H9 (cell line): ENCODE data around the gene ENPP1. TPM values are rescaled to one million over a fixed set of nuclear protein-coding genes. Genes with fewer than 3 reads are reported as not detected.
"Not testable (repeated sequence)": the region's sequence is repeated elsewhere in the genome, so short reads cannot be mapped to it uniquely, and the experiment has no call there.

Experiments used
- DNase-seq: peaks from one replicate; pipeline ENCODE4 v3.0.0-alpha.2; 2017
- H2AFZ ChIP-seq: one replicate; pipeline ENCODE4 v1.6.1; 2013; ENCODE audit warnings: mild to moderate bottlenecking, low read length, control low read depth, moderate library complexity
- H2AK5ac ChIP-seq: 2 replicates; pipeline ENCODE4 v1.6.1; 2013; ENCODE audit warnings: low read length, control low read depth, mixed read lengths; ENCODE audit not compliant: insufficient read length
- H2BK120ac ChIP-seq: one replicate; pipeline ENCODE4 v1.6.1; 2013; ENCODE audit warnings: low read depth, mild to moderate bottlenecking, low read length, control low read depth, inconsistent platforms; ENCODE audit not compliant: poor library complexity, severe bottlenecking
- H2BK12ac ChIP-seq: 2 replicates; pipeline ENCODE4 v1.6.1; 2013; ENCODE audit warnings: low read length, control low read depth, mixed read lengths, low read depth; ENCODE audit not compliant: insufficient read length
- H2BK15ac ChIP-seq: 2 replicates; pipeline ENCODE4 v1.6.1; 2013; ENCODE audit warnings: low read depth, low read length, control low read depth
- H2BK20ac ChIP-seq: one replicate; pipeline ENCODE4 v1.6.1; 2013; ENCODE audit warnings: low read depth, mild to moderate bottlenecking, low read length, control low read depth, inconsistent platforms; ENCODE audit not compliant: poor library complexity, severe bottlenecking
- H2BK5ac ChIP-seq: 2 replicates; pipeline ENCODE4 v1.6.1; 2013; ENCODE audit warnings: low read length, control low read depth, mixed read lengths; ENCODE audit not compliant: insufficient read length
- H3K14ac ChIP-seq: 2 replicates; pipeline ENCODE4 v1.6.1; 2013; ENCODE audit warnings: low read length, control low read depth; ENCODE audit not compliant: insufficient read depth
- H3K18ac ChIP-seq: 2 replicates; pipeline ENCODE4 v1.6.1; 2013; ENCODE audit warnings: low read depth, mild to moderate bottlenecking, mixed read lengths, low read length, control low read depth; ENCODE audit not compliant: insufficient read length
- H3K23ac ChIP-seq: 2 replicates; pipeline ENCODE4 v1.6.1; 2013; ENCODE audit warnings: low read length, control low read depth, mixed read lengths, low read depth; ENCODE audit not compliant: insufficient read length
- H3K23me2 ChIP-seq: 2 replicates; pipeline ENCODE4 v1.6.1; 2013; ENCODE audit warnings: low read depth, mild to moderate bottlenecking, mixed read lengths, low read length, control low read depth; ENCODE audit not compliant: insufficient read length, poor library complexity, severe bottlenecking
- H3K27ac ChIP-seq: 2 replicates; pipeline ENCODE4 v1.5.1; 2013; ENCODE audit warnings: low read length, control low read depth, mixed read lengths, low read depth; ENCODE audit not compliant: insufficient read length
- H3K27me3 ChIP-seq: 2 replicates; pipeline ENCODE4 v1.6.1; 2013; ENCODE audit warnings: low read length, control low read depth, inconsistent platforms; ENCODE audit not compliant: insufficient read depth
- H3K4ac ChIP-seq: 2 replicates; pipeline ENCODE4 v1.6.1; 2013; ENCODE audit warnings: low read depth, mild to moderate bottlenecking, control low read depth, inconsistent platforms, low read length, moderate library complexity
- H3K4me1 ChIP-seq: 2 replicates; pipeline ENCODE4 v1.6.1; 2013; ENCODE audit warnings: low read length, control low read depth, inconsistent platforms; ENCODE audit not compliant: insufficient read depth
- H3K4me2 ChIP-seq: 2 replicates; pipeline ENCODE4 v1.6.1; 2013; ENCODE audit warnings: low read length, control low read depth, mixed read lengths; ENCODE audit not compliant: insufficient read length, insufficient read depth
- H3K56ac ChIP-seq: 2 replicates; pipeline ENCODE4 v1.6.1; 2013; ENCODE audit warnings: low read depth, mild to moderate bottlenecking, mixed read lengths, low read length, control low read depth; ENCODE audit not compliant: insufficient read length
- H3K79me1 ChIP-seq: 2 replicates; pipeline ENCODE4 v1.6.1; 2013; ENCODE audit warnings: low read depth, mild to moderate bottlenecking, moderate library complexity, low read length, control low read depth, inconsistent platforms; ENCODE audit not compliant: insufficient read depth, poor library complexity, severe bottlenecking
- H3K79me2 ChIP-seq: 2 replicates; pipeline ENCODE4 v1.6.1; 2013; ENCODE audit warnings: low read length, control low read depth, inconsistent platforms; ENCODE audit not compliant: insufficient read depth
- H3K9ac ChIP-seq: 2 replicates; pipeline ENCODE4 v1.6.1; 2013; ENCODE audit warnings: low read length, control low read depth, mixed read lengths; ENCODE audit not compliant: insufficient read length; ENCODE audit errors: extremely low read depth
- H3K9me3 ChIP-seq: one replicate; pipeline ENCODE4 v1.6.1; 2013; ENCODE audit warnings: low read depth, low read length, inconsistent platforms; ENCODE audit not compliant: control insufficient read depth
- H3T11ph ChIP-seq: one replicate; pipeline ENCODE4 v1.6.1; 2013; ENCODE audit warnings: mild to moderate bottlenecking, low read length, control low read depth, inconsistent platforms
- H4K20me1 ChIP-seq: one replicate; pipeline ENCODE4 v1.6.1; 2013; ENCODE audit not compliant: control insufficient read depth, insufficient read length, insufficient read depth
- H4K5ac ChIP-seq: 2 replicates; pipeline ENCODE4 v1.6.1; 2013; ENCODE audit warnings: low read depth, mild to moderate bottlenecking, mixed read lengths, low read length, control low read depth; ENCODE audit not compliant: insufficient read length
- H4K8ac ChIP-seq: replicated peaks from 2 replicates; pipeline ENCODE4 v1.6.1; 2013; ENCODE audit warnings: low read length, control low read depth, mixed read lengths, low read depth; ENCODE audit not compliant: insufficient read length
- H4K91ac ChIP-seq: 2 replicates; pipeline ENCODE4 v1.6.1; 2013; ENCODE audit warnings: low read depth, mild to moderate bottlenecking, moderate library complexity, mixed read lengths, low read length, control low read depth; ENCODE audit not compliant: insufficient read length
- H3K27ac Mint-ChIP-seq, 3 experiments: 2 replicates in 2 of 3; 3 replicates in 1 of 3; pipeline ENCODE4 v1.8.0; 2020 to 2021; ENCODE audit warnings: mixed read lengths in 3 of 3, mild to moderate bottlenecking in 1 of 3, moderate library complexity in 1 of 3
- H3K27me3 Mint-ChIP-seq: 2 replicates; pipeline ENCODE4 v1.8.0; 2021; ENCODE audit warnings: low read depth, mild to moderate bottlenecking, moderate library complexity, mixed read lengths
- H3K36me3 Mint-ChIP-seq, 3 experiments: 2 replicates in 2 of 3; 3 replicates in 1 of 3; pipeline ENCODE4 v1.8.0; 2020 to 2021; ENCODE audit warnings: low read depth in 3 of 3, mixed read lengths in 3 of 3; ENCODE audit not compliant: insufficient read depth in 1 of 3
- H3K4me1 Mint-ChIP-seq, 2 experiments: 2 replicates each; pipeline ENCODE4 v1.8.0; 2020; ENCODE audit warnings: mixed read lengths in 2 of 2
- H3K4me3 Mint-ChIP-seq, 2 experiments: 2 replicates in 1 of 2; 3 replicates in 1 of 2; pipeline ENCODE4 v1.8.0; 2020 to 2021; ENCODE audit warnings: mild to moderate bottlenecking in 2 of 2, mixed read lengths in 2 of 2, moderate library complexity in 1 of 2
- H3K9me3 Mint-ChIP-seq, 2 experiments: 2 replicates in 1 of 2; 3 replicates in 1 of 2; pipeline ENCODE4 v1.8.0; 2020; ENCODE audit warnings: mild to moderate bottlenecking in 2 of 2, mixed read lengths in 2 of 2, moderate library complexity in 1 of 2
- WGBS: extraction: QIAGEN DNeasy Blood & Tissue Kit; methylation state at CpG from one replicate; pipeline ENCODE4 v1.1.7; 2013; ENCODE audit warnings: missing lambda C conversion rate, low lambda C conversion rate, mixed read lengths; ENCODE audit not compliant: insufficient read length; ENCODE audit errors: extremely low coverage; 5-methylcytosine and 5-hydroxymethylcytosine counted together
- total RNA-seq: library from RNA; stranded (reverse); gene quantifications from 2 replicates; pipeline ENCODE4 v1.2.1, GENCODE V29; 2021

Gene ENPP1
- total RNA-seq, 1 experiment from 2014 or later = 22.5 TPM

DNA sequence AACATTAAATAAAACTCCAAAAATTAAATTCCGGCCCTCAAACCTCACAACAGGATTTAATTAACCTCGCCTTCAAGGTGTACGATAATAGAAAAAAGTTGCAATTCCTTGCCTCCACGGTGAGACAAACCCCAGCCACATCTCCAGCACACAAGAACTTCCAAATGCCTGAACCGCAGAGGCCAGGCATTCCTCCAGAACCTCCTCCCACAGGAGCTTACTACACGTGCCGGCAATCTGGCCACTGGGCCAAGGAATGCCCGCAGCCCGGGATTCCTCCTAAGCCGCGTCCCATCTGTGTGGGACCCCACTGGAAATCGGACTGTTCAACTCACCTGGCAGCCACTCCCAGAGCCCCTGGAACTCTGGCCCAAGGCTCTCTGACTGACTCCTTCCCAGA, 95.9 kb downstream of the ENPP1 start:
- peaks cover 14 to 64% (median 57%) of the 10 kb centered on the region in 3 experiments for H3K36me3 Mint-ChIP-seq
- H4K20me1 ChIP-seq, H3K18ac ChIP-seq, H4K5ac ChIP-seq, H3K4ac ChIP-seq, H3K23ac ChIP-seq, H2AFZ ChIP-seq, H3K27ac ChIP-seq, H3K56ac ChIP-seq, H2BK15ac ChIP-seq, H3K4me2 ChIP-seq, H2AK5ac ChIP-seq, H4K91ac ChIP-seq, H3K79me2 ChIP-seq, H3K23me2 ChIP-seq, H3K27me3 ChIP-seq, H2BK12ac ChIP-seq, H2BK120ac ChIP-seq, H3T11ph ChIP-seq, H2BK5ac ChIP-seq, H3K4me1 ChIP-seq, DNase-seq, H2BK20ac ChIP-seq, H3K14ac ChIP-seq, H4K8ac ChIP-seq, H3K79me1 ChIP-seq, H3K27me3 Mint-ChIP-seq: not testable (repeated sequence)
- no CpG with 5 or more reads among the region's 12 CpGs for WGBS
- peaks cover 8 to 19% of the 10 kb centered on the region in 2 experiments; a peak in 4 of 5 replicates for H3K9me3 Mint-ChIP-seq
- Histone ChIP-seq H3K9ac (peak overlapping the region; percentile 80), H3K9me3 (peaks cover 10% of the 10 kb centered on the region)
- H3K4me3 Mint-ChIP-seq = peak overlapping the region; percentile 85 to 94
- peak overlapping the region; percentile 79 to 97 (median 84); a peak in 6 of 7 replicates for H3K27ac Mint-ChIP-seq
- peaks cover 51 to 67% of the 10 kb centered on the region in 2 experiments for H3K4me1 Mint-ChIP-seq

DNA sequence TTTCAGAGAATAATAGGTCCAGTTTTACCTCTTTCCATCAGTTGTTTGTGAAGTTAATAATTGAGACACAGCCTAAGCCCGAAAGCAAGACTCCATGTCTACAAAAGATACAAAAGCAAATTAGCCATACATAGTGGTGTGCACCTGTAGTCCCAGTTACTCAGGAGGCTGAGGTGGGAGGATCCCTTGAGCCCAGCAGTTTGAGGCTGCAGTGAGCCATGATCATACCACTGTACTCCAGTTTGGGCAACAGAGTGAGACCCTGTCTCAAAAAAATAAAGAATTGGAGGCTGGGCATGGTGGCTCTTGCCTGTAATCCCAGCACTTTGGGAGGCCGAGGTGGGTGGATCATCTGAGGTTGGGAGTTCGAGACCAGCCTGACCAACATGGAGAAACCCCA, 101.0 kb downstream of the ENPP1 start:
- not testable (repeated sequence) for H3K23ac ChIP-seq, H3K9me3 ChIP-seq, H3K14ac ChIP-seq, H4K20me1 ChIP-seq, H3K4ac ChIP-seq, H3K23me2 ChIP-seq, H3K4me1 ChIP-seq, H4K8ac ChIP-seq, H3K56ac ChIP-seq, H3K79me1 ChIP-seq, H2BK12ac ChIP-seq, H3K18ac ChIP-seq, H3K27me3 ChIP-seq, H4K5ac ChIP-seq, H2BK120ac ChIP-seq, H3K9ac ChIP-seq, H3K27ac Mint-ChIP-seq, H3K27ac ChIP-seq, H2AK5ac ChIP-seq, H3K4me2 ChIP-seq, H2BK20ac ChIP-seq, H2BK5ac ChIP-seq, H3K27me3 Mint-ChIP-seq, H4K91ac ChIP-seq, H3T11ph ChIP-seq, H3K79me2 ChIP-seq, H2BK15ac ChIP-seq, H3K9me3 Mint-ChIP-seq, H2AFZ ChIP-seq
- H3K4me1 Mint-ChIP-seq = peaks cover 24 to 55% of the 10 kb centered on the region in 2 experiments
- no CpG with 5 or more reads among the region's 3 CpGs for WGBS
- DNase-seq = peak; percentile 37
- H3K4me3 Mint-ChIP-seq = 0 out of 5 replicates have a peak overlapping the region, but pooled peaks of 1 of the 2 experiments have one; percentile 6
- peaks cover 0 to 89% (median 71%) of the 10 kb centered on the region in 3 experiments; a peak in 6 of 7 replicates for H3K36me3 Mint-ChIP-seq
